Esophagus (tissue), 2 donors: ENCODE data around the gene PCTP. TPM values are rescaled to one million over a fixed set of nuclear protein-coding genes. Genes with fewer than 3 reads are reported as not detected.

ENCODE experiments used
- H3K27ac ChIP-seq, 2 donors: one replicate each; pipeline ENCODE4 v1.5.1; 2013; ENCODE audit warnings: low read depth in 2 of 2, mild to moderate bottlenecking in 2 of 2, inconsistent platforms in 1 of 2, low read length in 1 of 2, moderate library complexity in 1 of 2
- H3K27me3 ChIP-seq, 2 donors: one replicate each; pipeline ENCODE4 v1.6.1; 2013; ENCODE audit warnings: low read length in 2 of 2, control low read depth in 1 of 2, mild to moderate bottlenecking in 1 of 2; ENCODE audit not compliant: insufficient read depth in 2 of 2, control insufficient read depth in 1 of 2
- H3K36me3 ChIP-seq, 2 donors: one replicate each; pipeline ENCODE4 v1.6.1; 2013; ENCODE audit warnings: low read length in 1 of 2; ENCODE audit not compliant: control insufficient read depth in 2 of 2, insufficient read depth in 2 of 2
- H3K4me1 ChIP-seq, 2 donors: one replicate each; pipeline ENCODE4 v1.6.1; 2013; ENCODE audit warnings: low read length in 1 of 2; ENCODE audit not compliant: control insufficient read depth in 2 of 2, insufficient read depth in 2 of 2
- H3K4me3 ChIP-seq, 2 donors: one replicate each; pipeline ENCODE4 v1.5.1; 2013; ENCODE audit warnings: low read length in 2 of 2, mild to moderate bottlenecking in 2 of 2, low read depth in 1 of 2, moderate library complexity in 1 of 2
- H3K9me3 ChIP-seq, 2 donors: one replicate each; pipeline ENCODE4 v1.6.1; 2013; ENCODE audit warnings: mild to moderate bottlenecking in 2 of 2, low read depth in 1 of 2, low read length in 1 of 2, moderate library complexity in 1 of 2; ENCODE audit not compliant: control insufficient read depth in 2 of 2, insufficient read depth in 1 of 2
- WGBS, 2 donors: extraction: QIAGEN DNeasy Blood & Tissue Kit; methylation state at CpG; one replicate each; pipeline ENCODE4 v1.1.7; 2013; 5-methylcytosine and 5-hydroxymethylcytosine counted together
- polyA plus RNA-seq, 2 donors: library from polyadenylated mRNA; stranded (reverse); fragments of 200-250 nt; gene quantifications; one replicate each; pipeline ENCODE4 v1.2.3, GENCODE V29; 2013
- donor health status: healthy with polysubstance abuse.
- donor health status: Bipolar disorder and iron deficiency.

PCTP gene
- polyA plus RNA-seq, 2 donors, result 6.4 to 8.7 TPM

DNA sequence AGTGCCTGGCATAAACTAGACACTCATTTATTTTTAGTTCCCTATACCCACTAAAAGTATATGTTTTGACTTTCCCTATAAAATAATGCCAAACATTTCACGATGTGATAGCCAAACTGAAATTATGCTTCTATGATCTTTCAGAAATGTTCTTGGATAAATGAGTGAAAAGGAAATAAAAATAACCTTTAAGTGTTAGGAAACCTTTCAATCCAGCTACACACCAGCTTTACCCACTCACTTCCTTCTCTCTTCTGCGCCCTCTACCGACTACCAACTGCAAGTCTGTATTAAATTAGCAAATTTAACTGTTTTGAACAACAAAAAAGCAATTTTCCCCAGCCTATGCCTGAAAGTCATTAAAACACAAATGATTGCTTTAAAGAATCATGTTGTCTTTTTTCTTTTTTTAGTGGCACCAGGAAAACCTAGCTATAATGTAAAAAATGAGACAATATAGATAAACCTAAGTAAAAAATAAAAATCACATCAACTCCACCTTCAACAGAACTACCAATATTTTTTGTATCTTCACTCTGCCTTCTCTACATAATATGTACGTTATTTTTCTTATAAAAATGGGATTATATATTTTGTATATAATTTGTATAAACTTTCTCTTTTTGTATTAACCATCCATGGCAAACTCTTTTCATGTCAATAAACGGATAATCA is 15.0 kb upstream of the PCTP start:
- no peaks in the 10 kb centered on the region for H3K4me1 ChIP-seq
- no peak overlapping the region for H3K27ac ChIP-seq
- H3K36me3 ChIP-seq, result no peaks in the 10 kb centered on the region
- no peaks in the 10 kb centered on the region for H3K27me3 ChIP-seq
- no peaks in the 10 kb centered on the region for H3K9me3 ChIP-seq
- WGBS, 2 donors, result 31 to 34% methylated on average over 5 of the region's 5 CpGs
- H3K4me3 ChIP-seq, result no peak overlapping the region

DNA sequence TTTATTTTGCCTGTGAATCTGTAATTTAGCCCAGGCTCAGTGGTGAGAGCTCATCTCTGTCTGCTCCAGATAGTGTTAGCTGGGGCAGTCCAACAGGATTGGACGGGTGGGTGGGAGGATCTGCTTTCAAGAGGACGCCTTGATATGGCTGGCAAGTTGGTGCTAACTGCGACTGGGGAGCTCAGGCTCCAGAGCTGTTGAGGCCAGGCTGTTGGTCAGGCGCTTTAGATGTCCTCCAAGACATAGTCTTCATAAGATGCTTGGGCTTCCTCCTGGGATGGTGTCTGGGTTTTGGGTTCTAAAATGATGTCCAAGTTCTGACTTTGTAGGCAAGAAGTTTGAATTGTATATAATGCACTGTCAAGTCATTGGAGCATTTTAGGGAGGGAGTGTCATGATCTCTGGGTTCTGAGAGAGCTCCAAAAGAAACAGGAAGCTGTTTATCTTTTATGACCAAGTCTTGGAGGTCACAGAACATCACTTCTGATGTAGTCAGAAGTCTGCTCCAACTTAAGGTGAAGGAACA is 12.8 kb upstream of the PCTP start:
- Histone ChIP-seq H3K9me3 (no peaks in the 10 kb centered on the region), H3K4me3 (no peak overlapping the region), H3K27me3 (no peaks in the 10 kb centered on the region), H3K27ac (no peak overlapping the region), H3K4me1 (no peaks in the 10 kb centered on the region), H3K36me3 (no peaks in the 10 kb centered on the region)
- WGBS, 2 donors, result 80 to 87% methylated on average over 4 of the region's 4 CpGs

DNA sequence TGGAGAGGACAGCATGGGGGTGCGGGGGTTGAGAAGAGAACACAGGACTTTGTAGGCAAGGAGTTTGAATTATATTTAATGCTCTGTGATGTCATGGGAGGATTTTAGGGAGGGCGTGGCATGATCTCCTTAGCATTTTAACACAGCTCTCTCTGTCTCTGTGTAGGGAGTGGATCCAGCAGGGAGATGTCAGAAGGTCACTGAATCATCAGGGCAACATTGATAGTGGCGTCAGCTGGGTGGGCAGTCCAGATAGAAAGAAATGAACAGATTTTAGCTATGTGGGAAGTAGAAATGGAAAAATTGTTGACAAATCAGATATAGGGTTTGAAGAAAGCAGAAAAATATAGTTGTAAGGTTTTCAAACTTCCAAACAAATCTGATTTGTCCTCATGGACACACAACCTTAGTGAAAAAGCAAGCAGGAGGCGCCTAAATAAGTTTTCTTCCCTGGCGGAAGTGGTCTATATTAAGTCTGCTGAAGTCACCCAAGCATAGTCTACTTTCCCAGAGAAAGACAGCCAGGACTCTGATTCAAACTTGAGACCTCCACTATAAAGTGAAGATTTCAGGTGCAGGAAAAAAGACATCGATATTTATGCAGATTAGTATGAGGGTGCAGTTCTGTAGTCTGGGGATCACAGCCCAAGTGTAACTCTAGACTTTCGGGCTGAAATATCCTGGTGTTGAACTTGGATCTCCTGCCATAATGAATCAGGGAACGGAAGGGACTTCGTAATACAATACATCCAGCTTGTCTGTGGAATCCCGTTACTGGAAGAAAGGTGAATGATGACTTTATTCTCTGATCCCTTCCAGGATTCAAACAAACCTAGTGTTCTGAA is 10.1 kb upstream of the PCTP start:
- no peak overlapping the region for H3K4me3 ChIP-seq
- WGBS, 2 donors, result 81 to 90% methylated on average over 10 of the region's 10 CpGs
- no peaks in the 10 kb centered on the region for H3K27me3 ChIP-seq
- H3K36me3 ChIP-seq, result no peaks in the 10 kb centered on the region
- no peaks in the 10 kb centered on the region for H3K9me3 ChIP-seq
- H3K27ac ChIP-seq, result no peak overlapping the region
- no peaks in the 10 kb centered on the region for H3K4me1 ChIP-seq

DNA sequence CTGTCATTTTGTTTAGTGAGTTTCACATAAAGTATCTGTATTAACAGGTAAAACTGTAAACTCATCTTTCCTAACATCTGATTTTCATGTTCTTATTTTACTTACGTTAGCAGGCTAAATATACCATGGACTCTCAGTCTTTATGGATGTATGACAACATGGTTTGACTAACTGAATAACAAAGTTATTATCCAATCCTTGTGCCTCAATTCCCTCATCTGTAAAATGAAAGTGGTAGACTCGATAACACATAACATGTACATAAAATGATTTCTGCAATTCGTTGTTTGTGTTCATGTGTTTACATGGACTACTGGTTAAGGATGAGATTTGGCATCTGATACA is 9.5 kb upstream of the PCTP start:
- H3K9me3 ChIP-seq, result no peaks in the 10 kb centered on the region
- H3K27ac ChIP-seq, result no peak overlapping the region
- no peak overlapping the region for H3K4me3 ChIP-seq
- no peaks in the 10 kb centered on the region for H3K36me3 ChIP-seq
- no peaks in the 10 kb centered on the region for H3K27me3 ChIP-seq
- H3K4me1 ChIP-seq, result no peaks in the 10 kb centered on the region
- WGBS, 2 donors, result 89 to 91% methylated on average over 3 of the region's 3 CpGs

DNA sequence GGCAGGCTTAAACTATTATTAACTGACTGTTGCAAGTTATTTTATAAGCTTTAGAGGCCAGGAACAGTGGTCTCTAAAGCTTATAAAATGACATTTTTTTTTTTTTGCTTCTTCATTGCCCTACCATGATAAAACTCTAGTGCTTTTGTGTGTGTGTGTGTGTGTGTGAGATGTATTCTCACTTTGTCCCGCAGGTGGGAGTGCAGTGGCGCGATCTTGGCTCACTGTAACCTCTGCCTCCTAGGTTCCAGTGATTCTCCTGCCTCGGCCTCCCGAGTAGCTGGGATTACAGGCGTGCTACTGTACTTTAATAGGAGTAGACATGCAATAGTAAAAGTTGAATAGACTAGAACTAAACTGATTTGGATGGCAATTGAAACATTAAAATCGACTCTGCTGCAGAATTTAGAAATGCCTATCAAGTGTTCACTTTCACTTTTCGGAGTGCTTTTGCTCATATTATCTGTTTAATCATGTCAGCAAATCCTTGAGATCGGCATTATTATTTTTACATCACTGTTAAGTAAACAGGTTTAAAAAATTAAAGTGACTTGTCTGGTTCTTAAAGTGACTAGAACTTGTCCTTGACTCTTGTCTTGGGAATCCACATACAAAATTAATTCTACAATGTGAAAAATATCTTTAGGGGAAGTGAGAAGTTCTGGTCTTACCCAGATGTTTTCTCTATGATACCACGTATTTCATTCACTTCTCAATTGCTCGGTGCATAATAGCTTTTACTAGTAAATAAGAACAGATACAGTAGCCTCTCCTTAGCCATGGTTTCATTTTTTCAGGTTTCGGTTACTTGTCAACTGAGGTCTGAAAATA is 8.4 kb upstream of the PCTP start:
- H3K27ac ChIP-seq, result no peak overlapping the region
- 74 to 78% methylated on average over 12 of the region's 12 CpGs for WGBS, 2 donors

DNA sequence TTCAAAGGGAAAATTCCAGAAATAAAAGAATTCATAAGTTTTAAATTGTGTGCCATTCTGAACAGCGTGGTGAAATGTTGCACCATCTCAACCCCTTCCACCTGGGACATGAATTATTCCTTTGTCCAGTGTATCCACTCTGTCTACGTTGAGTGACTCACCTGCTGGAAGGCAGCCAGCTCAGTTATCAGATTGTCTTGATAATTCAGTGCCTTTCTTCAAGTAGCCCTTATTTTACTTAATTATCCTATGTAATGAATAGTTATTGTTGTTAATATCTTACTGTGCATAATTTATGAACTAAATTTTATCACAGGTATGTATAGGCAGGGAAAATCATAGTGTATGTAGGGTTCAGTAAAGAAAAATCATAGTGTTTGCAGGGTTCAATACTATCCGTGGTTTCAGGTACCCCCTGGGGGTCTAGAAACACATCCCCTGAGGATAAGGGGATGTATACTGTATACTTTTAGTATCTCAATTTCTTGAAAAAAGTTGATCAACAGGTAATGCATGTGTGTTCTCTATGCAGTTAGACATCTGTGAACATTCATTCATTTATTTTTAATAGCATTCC is 7.7 kb upstream of the PCTP start:
- 38 to 41% methylated on average over 3 of the region's 3 CpGs for WGBS, 2 donors
- Histone ChIP-seq H3K4me1 (no peaks in the 10 kb centered on the region), H3K4me3 (no peak overlapping the region)

More for the DNA sequence above, 8.4 kb upstream of the PCTP start:
- no peaks in the 10 kb centered on the region for H3K27me3 ChIP-seq
- H3K4me1 ChIP-seq, result no peaks in the 10 kb centered on the region
- no peaks in the 10 kb centered on the region for H3K9me3 ChIP-seq
- H3K36me3 ChIP-seq, result no peaks in the 10 kb centered on the region
- no peak overlapping the region for H3K4me3 ChIP-seq

DNA sequence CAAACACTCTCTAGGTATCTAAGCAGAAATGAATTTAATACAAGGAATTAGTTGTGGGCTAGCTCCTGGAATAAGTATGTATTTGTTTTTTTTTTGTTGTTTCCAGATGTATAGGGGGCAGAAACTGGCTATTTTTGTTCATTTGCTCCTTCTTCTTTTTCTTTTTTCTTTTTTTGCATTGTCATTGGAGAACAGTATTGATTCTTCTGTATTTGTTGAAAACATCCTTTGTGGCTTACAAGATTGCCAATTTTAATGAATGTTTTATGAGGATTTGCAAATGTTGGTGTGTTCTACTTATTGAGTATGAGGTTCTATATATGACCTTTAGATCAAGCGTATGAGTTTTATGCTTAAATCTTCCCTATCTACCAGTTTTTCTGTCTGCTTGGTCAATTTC is 5.6 kb upstream of the PCTP start:
- Histone ChIP-seq H3K4me1 (no peaks in the 10 kb centered on the region), H3K9me3 (no peaks in the 10 kb centered on the region)
- WGBS, 2 donors, result 95 to 97% methylated on average over 1 of the region's 1 CpG

More for the DNA sequence above, 7.7 kb upstream of the PCTP start:
- no peaks in the 10 kb centered on the region for H3K9me3 ChIP-seq
- no peak overlapping the region for H3K27ac ChIP-seq
- no peaks in the 10 kb centered on the region for H3K27me3 ChIP-seq
- no peaks in the 10 kb centered on the region for H3K36me3 ChIP-seq

DNA sequence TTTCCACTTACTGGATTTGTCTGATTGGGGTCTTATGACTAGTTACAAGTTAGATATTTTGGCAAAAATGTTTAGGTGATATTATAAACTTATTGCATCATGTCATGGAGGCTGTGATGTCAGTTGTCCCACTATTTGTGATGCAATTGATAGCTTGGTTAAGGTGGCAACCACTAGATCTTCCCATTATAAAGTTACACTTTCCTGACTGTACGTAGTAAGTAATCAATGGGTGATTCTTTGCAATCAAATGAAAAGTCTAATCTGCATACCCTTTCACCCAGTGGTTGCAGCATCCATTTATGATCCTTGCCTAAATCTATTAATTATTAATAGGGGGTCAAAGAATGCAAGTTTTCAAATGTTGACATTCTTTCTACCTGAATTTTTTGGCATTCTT is 4.4 kb upstream of the PCTP start:
- Histone ChIP-seq H3K27me3 (no peaks in the 10 kb centered on the region), H3K36me3 (no peaks in the 10 kb centered on the region), H3K4me1 (no peaks in the 10 kb centered on the region), H3K4me3 (no peak overlapping the region), H3K9me3 (no peaks in the 10 kb centered on the region), H3K27ac (no peak overlapping the region)
- WGBS, 2 donors, result 74 to 83% methylated on average over 1 of the region's 1 CpG

More for the DNA sequence above, 5.6 kb upstream of the PCTP start:
- Histone ChIP-seq H3K27ac (no peak overlapping the region), H3K4me3 (no peak overlapping the region), H3K27me3 (no peaks in the 10 kb centered on the region), H3K36me3 (no peaks in the 10 kb centered on the region)

DNA sequence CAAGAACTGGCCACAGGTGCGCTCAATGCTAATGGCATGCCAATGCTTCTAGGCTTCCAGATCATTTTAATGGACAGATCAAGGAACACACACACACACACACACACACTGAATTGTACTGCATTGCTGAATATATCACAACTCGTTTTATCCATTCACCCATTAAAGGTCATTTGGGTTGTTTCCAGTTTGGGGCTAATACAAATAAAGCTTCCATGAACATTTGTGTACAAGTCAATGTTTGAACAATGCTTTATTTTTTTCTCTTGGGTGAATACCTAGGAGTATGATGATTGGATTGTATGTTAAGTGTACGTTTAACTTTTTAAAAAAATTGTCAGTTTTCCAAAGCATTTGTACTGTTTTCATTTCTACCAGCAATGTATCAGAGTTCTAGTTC is 3.6 kb upstream of the PCTP start:
- WGBS, 2 donors, result 53 to 60% methylated on average over 3 of the region's 3 CpGs
- no peaks in the 10 kb centered on the region for H3K9me3 ChIP-seq
- peaks cover 0 to 3% of the 10 kb centered on the region in 2 donors for H3K4me1 ChIP-seq
- no peaks in the 10 kb centered on the region for H3K36me3 ChIP-seq
- H3K27me3 ChIP-seq, result no peaks in the 10 kb centered on the region
- no peak overlapping the region for H3K27ac ChIP-seq
- no peak overlapping the region for H3K4me3 ChIP-seq
